ENCODE data around the gene PIK3AP1.

- TF ChIP-seq CTCF (IDR thresholded peaks at IDR 0.05): no peak
- no peak for TF ChIP-seq POLR2AphosphoS5 (IDR thresholded peaks at IDR 0.05)
- no peak for TF ChIP-seq POLR2A (IDR thresholded peaks at IDR 0.05)
Measured at GRCh38 chr10:96685306-96685705, 35.0 kb downstream of the PIK3AP1 start.
